Stimulated activated CD4-positive, alpha-beta T cell treated with anti-CD3 and anti-CD28 coated beads, Interleukin-15, amount 100 ng/mL, for 48 hours (primary cell): ENCODE results near the gene SLC26A1.
"Not testable (repeated sequence)": the region's sequence is repeated elsewhere in the genome, so short reads cannot be mapped to it uniquely, and the experiment has no call there.

Source experiments
- DNase-seq, 2 donors: peaks; one replicate each; pipeline ENCODE4 v3.0.0-alpha.2; 2020; ENCODE audit warnings: low read depth in 2 of 2

Gene SLC26A1

GRCh38 chr4:955161-955921 is 37.9 kb downstream of the SLC26A1 start:
- DNase-seq: no peak

- no peak for DNase-seq
Measured at GRCh38 chr4:954211-955020, 38.8 kb downstream of the SLC26A1 start.

- no peak for DNase-seq
Measured at GRCh38 chr4:953574-953915, 39.7 kb downstream of the SLC26A1 start.

GRCh38 chr4:952881-953573 is 40.2 kb downstream of the SLC26A1 start:
- DNase-seq: no peak

GRCh38 chr4:951594-952468 is 41.4 kb downstream of the SLC26A1 start:
- DNase-seq: no peak

GRCh38 chr4:951186-951585 is 42.0 kb downstream of the SLC26A1 start:
- no peak for DNase-seq

- DNase-seq: no peak
Measured at GRCh38 chr4:950136-951020, 42.8 kb downstream of the SLC26A1 start.

GRCh38 chr4:949656-950055 is 43.5 kb downstream of the SLC26A1 start:
- DNase-seq: no peak

GRCh38 chr4:948936-949300 is 44.3 kb downstream of the SLC26A1 start:
- no peak for DNase-seq

- no peak for DNase-seq
Measured at GRCh38 chr4:948101-948935, 44.9 kb downstream of the SLC26A1 start.

- no peak for DNase-seq
Measured at GRCh38 chr4:947491-947971, 45.7 kb downstream of the SLC26A1 start.

GRCh38 chr4:946517-947471 is 46.4 kb downstream of the SLC26A1 start:
- no peak for DNase-seq

GRCh38 chr4:946103-946450 is 47.1 kb downstream of the SLC26A1 start:
- no peak for DNase-seq

GRCh38 chr4:945274-946102 is 47.7 kb downstream of the SLC26A1 start:
- no peak for DNase-seq

- DNase-seq: not testable (repeated sequence)
Measured at GRCh38 chr4:939508-939907, 53.7 kb downstream of the SLC26A1 start.
